AML-193 (cell line): ENCODE data around the gene PICALM.
A peak's percentile ranks its signal among the peaks of the same experiment; 100 is the strongest.
"Not testable (repeated sequence)": the region's sequence is repeated elsewhere in the genome, so short reads cannot be mapped to it uniquely, and the experiment has no call there.

Experiments used
- DNase-seq, 2 experiments: peaks; one replicate each; lab custom pipeline; 2025; lab: John Stamatoyannopoulos, UW

PICALM gene, protein sequence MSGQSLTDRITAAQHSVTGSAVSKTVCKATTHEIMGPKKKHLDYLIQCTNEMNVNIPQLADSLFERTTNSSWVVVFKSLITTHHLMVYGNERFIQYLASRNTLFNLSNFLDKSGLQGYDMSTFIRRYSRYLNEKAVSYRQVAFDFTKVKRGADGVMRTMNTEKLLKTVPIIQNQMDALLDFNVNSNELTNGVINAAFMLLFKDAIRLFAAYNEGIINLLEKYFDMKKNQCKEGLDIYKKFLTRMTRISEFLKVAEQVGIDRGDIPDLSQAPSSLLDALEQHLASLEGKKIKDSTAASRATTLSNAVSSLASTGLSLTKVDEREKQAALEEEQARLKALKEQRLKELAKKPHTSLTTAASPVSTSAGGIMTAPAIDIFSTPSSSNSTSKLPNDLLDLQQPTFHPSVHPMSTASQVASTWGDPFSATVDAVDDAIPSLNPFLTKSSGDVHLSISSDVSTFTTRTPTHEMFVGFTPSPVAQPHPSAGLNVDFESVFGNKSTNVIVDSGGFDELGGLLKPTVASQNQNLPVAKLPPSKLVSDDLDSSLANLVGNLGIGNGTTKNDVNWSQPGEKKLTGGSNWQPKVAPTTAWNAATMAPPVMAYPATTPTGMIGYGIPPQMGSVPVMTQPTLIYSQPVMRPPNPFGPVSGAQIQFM

DNA sequence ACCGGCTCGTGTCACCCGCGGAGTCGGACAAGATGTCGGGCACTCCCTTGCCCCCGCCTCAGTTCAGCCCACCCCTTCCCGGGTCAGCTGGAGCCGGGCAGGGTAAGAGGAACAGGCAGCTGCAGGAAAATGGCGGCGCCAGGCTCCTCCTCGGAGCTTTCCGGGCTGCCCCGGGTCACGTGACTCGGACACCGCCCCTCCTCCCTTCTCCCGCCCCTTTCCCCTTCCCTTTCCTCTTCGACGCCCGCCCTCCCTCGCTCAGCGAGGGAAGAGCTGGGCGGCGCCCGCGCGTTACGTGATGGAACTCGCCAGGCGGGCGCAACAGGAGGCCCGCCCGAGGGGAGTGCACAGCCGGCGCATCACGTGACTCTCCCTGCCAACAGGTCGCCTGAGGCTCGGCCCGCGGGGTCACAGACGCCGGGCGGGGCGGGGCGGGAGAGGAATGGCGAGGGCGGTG lies at the start of gene PICALM:
TSS of gene PICALM (minus strand) at position 134 of the 457 bp plus-strand sequence. CDS start 304 bp downstream, outside the sequence.
- peak; percentile 97 to 98 for DNase-seq

DNA sequence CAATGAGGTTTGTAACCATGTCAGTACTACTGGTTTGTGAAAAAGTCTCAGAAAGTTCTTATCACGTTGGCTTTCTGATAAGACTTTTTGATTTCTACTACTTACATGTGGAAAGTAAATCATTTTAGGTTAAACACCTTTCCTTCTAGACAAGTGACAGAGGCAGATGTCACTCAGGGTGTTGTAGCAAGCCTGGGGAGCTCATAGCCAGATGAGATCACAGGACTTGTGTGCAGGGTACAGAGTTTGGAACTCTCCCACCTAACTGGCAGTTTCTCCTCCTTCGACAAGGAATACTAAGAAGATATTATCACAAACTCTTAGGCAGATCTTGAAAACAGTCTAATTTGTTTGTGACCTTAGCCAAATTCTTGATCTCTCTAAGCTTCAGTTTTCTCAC lies 49.4 kb upstream of the PICALM start:
- no peak for DNase-seq

DNA sequence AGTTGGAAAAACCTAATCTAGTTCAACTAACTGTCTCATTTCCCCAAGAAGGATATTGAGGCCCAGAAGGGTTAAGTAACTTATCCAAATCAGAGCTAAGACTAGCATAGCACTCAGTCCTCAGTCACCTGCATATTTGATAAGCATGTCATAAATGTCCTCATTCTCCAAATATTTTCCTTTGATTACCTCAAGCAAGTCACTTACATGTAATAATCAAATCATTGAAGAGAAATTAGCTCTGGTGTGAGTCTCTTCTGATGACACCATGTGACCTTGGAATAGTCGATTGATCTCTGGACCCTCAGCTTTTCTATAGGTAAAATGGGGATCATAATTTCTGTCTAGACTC lies 48.8 kb upstream of the PICALM start:
- no peak for DNase-seq

DNA sequence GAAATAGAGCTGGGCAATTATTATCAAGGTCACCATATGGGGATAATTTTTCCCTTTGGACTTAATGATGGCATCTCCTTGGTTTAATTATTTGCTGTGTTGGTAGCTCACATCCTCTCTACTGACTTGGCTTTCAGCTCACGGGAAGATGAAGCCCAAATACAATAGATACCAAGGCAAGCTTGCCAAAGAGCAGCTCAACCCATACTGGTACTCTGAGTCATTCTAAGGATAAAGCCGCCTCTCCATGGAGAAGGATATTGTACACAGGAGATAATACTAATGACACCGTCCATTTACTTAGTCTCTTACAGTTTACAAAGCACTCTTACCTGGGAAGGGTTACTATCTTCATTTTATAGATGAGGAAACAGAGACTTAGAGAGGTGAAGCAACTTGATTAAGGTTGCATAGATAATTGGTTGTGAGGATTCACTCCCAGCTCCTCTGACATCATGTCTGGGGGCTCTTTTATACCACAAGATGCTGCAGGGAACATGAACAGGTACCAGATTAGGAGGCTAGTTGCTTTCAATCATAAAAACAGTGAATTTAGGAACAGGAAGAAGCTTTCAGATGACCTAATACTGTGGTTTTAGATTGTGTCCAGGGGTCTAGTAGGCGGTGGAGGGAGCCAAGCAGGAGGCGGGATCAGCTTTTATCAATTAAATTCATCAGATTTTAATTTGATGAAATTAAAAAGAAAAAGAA lies 48.3 kb upstream of the PICALM start:
- DNase-seq: peak in 1 of 2 experiments; percentile 19

DNA sequence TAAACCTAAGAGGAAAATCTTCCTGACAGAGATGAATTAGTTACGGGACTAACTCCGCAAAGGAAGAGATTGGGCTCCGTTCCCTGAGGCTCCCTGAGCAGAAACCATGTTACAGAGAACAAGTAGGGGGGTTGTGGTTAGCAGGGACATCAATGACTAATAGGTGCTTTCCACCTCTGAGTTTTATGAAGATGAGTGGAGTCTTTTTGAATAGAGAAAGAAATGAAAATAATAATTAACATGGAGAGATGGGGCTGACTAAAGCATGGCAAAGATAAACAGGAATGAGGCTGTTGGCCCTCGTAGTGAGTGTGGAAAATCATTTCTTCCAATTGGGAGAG lies 47.5 kb upstream of the PICALM start:
- no peak for DNase-seq

DNA sequence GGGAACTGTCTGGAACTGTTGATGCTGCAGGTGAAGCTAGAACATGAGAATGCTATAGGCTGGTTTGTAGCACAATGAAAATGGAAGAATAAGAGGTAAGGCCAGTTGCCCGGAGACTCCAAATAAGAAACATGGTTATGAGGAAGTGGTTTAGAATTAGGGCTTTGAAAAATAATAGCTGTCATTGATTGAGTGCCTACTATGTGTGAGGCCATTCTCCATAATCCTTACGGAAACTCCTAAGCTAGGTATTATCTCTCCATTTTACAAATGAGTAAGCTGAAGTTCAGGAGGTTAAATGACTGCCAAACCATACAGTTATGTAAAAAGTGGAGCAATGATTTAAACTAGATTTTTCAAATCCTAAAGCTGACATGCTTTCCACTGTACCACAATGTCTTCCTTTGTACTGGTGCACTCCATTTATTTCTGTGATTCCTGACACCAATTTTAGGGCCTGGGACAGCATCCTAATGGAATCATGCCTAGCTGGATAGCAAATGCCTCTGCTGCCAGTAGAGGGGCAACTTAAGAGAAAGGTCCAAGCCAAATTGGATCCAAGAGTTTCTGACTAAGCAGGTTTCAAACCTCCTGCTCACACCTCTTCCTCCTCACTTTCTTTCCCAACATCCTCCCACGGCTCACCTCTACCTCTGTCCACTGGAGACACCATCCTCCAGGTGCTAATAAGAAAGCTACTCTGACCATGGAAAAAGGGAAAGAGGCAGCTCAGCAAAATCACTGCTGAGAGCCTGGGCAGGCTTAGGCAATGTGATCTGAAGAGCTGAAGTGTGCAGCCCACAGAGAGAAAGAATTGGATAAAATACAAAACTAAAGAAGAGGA lies 46.9 kb upstream of the PICALM start:
- DNase-seq: no peak

DNA sequence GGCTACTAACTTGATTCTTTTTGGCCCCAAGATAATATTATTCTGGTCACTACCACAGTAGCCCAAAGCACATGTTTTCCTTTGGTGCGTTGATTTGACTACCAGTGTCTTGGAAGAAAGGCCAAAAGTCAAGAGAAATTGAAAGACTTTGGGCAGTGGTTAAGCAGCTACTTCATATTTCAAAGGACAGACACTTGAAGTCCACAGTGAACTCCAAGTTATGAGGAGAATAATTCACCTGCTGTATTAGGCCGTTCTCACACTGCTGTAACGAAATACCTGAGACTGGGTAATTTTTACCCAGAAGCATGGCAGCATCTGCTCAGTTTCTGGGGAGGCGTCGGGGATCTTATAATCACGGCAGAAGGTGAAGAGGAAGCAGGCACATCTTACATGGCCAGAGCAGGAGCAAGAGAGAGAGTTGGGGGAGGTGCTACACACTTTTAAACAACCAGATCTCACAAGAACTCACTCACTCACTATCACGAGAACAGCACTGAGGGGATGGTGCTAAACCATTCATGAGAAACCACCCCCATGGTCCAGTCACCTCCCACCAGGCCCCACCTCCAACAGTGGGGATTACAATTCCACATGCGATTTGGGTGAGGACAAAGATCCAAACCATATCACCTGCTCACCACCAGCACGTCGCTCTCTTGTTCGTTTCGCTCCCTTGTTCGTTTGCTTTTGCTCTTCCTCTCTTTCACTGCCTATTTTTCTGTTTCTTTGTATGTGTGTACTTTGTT lies 40.2 kb upstream of the PICALM start:
- DNase-seq: no peak

DNA sequence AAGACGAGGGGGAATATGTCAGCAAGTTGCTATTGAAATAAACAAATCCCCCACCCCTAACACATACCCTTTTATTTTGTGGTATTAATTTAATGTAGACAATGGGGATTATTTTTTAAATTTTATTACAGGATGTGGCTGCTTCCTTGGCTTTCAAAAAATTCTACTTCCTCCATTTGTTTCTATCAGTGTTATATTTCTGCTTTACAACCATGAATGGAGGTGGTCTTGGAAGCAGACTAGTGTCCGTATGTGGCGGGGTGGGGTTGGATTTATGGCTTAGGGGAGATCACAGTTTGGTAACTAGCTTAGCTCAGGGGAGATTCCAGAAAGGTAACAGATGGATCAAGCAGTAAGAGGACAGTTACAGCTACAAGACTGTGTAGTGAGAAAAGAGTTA lies 39.3 kb upstream of the PICALM start:
- no peak for DNase-seq

DNA sequence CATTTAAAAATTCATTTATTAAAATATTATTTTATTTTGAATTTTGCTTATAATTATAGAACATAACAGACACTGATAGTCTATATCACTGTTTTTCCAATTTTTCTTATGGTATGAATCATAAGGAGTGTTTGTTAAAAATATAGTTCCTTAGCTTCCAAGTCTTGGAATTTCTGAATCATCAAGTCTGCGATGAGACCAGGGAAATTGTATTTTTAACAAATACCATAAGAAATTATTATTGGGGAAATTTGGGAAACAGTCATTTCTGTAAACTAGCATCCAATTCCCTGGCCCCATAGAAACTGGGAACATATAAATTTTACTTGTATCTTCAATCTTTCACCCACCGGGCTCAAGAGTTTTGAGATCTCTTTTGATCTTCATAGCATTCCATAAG lies 38.0 kb upstream of the PICALM start:
- no peak for DNase-seq

DNA sequence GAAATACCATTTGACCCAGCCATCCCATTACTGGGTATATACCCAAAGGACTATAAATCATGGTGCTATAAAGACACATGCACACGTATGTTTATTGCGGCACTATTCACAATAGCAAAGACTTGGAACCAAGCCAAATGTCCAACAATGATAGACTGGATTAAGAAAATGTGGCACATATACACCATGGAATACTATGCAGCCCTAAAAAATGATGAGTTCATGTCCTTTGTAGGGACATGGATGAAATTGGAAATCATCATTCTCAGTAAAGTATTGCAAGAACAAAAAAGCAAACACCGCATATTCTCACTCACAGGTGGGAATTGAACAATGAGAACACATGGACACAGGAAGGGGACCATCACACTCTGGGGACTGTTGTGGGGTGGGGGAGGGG lies 37.1 kb upstream of the PICALM start:
- DNase-seq: not testable (repeated sequence)

DNA sequence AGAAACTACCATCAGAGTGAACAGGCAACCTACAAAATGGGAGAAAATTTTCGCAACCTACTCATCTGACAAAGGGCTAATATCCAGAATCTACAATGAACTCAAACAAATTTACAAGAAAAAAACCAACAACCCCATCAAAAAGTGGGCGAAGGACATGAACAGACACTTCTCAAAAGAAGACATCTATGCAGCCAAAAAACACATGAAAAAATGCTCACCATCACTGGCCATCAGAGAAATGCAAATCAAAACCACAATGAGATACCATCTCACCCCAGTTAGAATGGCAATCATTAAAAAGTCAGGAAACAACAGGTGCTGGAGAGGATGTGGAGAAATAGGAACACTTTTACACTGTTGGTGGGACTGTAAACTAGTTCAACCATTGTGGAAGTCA lies 36.7 kb upstream of the PICALM start:
- DNase-seq: not testable (repeated sequence)

DNA sequence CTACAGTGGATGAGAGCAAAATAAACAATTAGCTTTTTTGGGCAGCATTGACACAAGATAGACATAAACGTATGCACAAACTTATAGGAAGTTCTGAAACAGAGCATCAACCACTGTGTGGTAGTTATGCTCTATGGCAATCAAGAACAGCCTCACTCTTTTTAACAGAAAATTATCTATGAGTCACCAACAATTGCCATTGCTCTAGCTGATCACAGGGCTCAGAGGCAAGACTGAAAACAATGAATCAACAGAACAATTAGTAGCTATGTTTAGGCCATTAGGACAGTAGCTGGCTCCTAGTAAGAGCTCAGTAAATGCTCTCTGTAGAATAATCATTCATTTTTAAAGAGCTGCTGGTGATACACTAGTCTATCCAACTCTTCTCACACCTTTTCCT lies 34.9 kb upstream of the PICALM start:
- DNase-seq: no peak

DNA sequence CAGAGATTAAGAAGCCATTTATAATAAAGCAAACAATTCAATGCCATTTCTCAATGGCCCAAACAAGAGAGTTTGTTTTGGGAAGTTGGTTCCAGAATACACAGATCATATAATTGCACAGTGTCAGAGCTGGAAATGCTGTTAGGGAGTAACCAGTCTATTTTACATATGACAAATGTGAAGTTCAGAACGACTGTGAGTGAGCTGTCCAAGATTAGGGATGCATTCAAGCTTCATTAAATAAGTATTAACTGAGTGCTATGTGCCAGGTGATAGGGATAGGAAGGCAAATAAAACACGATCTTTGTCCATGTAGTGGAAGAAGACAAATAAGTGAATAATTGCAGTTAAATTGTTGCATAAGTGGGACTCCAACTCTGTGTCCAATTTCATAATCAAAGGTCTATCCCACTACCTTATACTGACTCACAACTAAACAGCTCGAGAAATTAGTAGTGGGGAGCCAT lies 33.1 kb upstream of the PICALM start:
- DNase-seq: no peak

DNA sequence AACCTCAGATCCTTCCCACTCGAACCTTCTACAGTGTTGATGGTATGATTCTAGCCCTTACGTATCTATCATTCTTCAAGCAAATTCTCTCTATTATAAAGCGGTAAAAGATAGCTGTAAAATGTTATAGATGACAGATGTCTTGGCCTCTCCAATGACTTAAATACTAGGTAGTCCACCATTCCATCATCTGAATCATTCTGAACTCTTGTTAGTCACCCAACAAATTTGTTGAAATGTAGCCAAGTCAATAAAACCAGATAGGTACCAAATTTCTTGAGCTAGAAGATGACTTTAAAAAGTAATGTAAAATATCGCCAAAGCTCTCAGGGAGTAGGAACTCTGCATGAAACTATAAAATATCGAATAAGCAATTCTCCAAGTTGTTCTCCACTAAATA lies 32.6 kb upstream of the PICALM start:
- DNase-seq: no peak

DNA sequence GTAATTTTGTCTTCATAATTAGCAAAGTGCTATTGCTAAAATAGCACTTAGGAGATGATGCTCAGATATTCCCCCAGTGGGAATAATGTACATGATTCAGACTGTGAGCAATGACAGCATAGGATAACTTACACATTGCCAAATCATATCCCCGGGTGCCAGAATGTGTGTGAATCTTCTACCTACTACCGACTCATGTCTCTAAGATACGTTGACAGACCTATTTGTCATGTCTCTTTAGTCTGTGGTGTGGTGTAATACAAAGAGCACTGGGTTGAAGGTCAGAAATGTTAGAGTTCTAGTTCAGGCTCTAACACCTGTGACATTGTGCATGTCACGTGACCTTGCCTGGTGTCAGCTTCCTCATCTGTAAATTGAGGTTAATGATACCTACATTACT lies 31.0 kb upstream of the PICALM start:
- no peak for DNase-seq

DNA sequence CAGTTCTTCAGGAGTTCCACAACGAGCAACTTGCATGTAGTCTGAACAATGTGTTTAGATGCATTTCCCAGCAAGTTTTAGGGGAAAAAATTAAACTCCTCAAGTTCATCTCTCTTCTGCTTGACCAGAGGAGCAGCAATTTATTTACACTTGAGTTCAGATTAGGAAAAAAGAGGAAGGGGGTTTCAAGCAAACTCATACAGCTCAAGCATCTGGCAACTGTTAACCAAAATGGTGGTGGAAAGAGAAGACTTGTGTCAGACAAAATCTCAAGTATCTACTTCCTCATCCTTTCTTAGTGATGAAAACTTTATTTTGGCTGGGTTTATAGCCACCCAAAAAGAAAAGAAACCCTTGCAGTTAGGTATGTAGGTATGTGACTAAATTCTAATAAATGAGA lies 29.1 kb upstream of the PICALM start:
- no peak for DNase-seq

DNA sequence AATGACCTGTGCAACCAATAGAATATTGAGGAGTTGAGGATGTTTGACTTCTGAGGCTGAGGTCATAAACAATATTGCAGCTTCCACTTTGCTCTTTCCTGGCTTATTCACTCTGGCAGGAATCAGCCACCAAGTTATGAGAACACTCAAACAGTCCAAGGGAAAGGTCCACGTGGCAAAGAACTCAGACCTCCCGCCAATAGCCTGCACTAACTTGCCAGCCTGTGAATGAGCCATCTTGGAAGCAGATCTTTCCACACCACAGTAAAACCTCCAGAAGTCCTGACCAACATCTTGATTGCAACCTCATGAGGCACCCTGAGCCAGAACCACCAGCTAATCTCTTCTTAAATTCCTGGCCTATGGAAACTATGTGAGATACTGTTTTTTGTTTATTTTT lies 22.7 kb upstream of the PICALM start:
- no peak for DNase-seq

DNA sequence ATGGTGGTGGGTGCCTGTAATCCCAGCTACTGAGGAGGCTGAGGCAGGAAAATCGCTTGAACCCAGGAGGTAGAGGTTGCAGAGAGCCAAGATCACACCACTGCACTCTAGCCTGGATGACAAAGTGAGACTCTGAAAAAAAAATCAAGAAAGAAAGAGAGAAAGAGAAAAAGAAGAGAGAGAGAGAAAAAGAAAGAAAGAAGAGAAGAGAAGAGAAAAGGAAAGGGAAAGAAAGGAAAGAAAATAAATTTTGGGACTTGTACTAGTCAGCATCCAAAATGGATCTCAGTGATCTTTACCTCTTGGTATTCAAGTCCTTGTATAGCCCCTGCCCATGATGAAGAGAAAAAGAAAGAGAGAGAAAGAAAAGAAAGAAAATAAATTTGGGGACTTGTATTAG lies 22.2 kb upstream of the PICALM start:
- DNase-seq: no peak

DNA sequence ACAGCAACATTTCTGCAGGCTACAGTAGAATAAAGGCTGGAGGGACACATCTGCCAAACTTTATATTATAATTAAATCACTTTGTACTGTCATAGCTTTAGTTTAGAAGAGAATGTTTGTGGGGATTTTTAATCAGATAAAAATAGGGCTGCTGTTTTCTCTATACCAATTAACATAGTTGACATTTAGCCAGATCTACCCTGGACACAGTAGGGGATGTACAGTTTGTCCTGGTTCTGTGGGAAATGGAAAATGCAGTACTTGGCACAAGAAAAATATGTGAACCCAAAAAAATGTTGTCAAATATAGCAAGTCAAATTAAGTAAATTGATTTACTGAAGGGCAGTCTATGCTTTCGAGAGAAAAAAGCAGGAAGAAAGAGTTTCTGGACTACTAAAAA lies 20.8 kb upstream of the PICALM start:
- no peak for DNase-seq

DNA sequence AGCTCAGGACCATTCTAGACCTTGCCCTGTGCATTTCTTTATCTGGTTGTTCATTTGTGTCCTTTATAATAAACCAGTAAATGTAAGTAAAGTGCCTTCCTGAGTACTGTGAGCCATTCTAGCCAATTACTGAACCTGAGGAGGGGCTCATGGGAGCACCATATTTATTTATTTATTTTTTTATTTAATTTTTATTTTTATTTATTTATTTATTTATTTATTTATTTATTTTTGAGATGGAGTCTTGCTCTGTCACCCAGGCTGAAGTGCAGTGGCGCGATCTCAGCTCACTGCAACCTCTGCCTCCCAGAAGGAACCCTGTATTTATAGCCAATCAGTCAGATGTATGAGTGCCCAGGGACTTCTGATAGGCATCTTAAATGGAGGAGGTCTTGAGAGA lies 18.8 kb upstream of the PICALM start:
- DNase-seq: not testable (repeated sequence)

DNA sequence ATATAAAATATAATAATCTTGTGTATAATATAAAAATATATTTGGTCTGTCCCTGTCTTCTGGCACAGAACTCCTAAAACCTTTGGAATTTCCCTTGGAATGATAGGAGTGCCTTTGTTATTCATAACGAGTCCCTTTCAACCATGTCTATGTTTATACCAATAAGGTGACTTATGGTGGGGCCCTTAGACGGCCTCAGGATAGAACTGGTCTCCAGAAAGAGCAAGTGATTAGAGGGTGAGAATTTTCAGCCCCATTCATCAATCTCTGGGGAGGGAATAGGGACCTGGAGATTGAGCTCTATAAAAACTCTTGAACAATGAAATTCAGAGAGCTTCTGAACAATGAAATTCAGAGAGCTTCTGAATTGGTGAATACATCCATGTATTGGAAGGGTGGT lies 18.4 kb upstream of the PICALM start:
- DNase-seq: no peak
